HepG2 (cell line): ENCODE results near the gene CAD. TPM values are rescaled to one million over a fixed set of nuclear protein-coding genes. Genes with fewer than 3 reads are reported as not detected.

Experiments
- ATAC-seq: fragments of 200-7000 bp; cut with Tn5 transposase; 3 replicates; pipeline ENCODE4 v1.9.1; 2020; ENCODE audit warnings: mild to moderate bottlenecking, moderate library complexity
- BruUV-seq: library from RNA; stranded (reverse); fragments of 400-500 nt; replicated peaks from 2 replicates; lab custom pipeline; 2021; lab: Mats Ljungman, UMichigan
- CTCF ChIA-PET: fragments of 300-600 bp; formaldehyde crosslinking; extraction: SDS; loops from one replicate; lab custom pipeline; 2021; ENCODE audit warnings: low total read pairs, inconsistent platforms, low intra/inter-chr PET ratio; lab: Yijun Ruan, JAX
- POLR2A ChIA-PET: fragments of 350-600 bp; sonication (Branson Sonifier 250); formaldehyde crosslinking; loops from one replicate; lab custom pipeline; 2020; ENCODE audit warnings: antibody characterized with exemption, inconsistent platforms; lab: Yijun Ruan, JAX
- DNase-seq: peaks from one replicate; pipeline ENCODE4 v3.0.0-alpha.2; 2015; ENCODE audit warnings: low spot score
- FAIRE-seq: peaks from 3 replicates; lab custom pipeline; 2011; peaks lifted over from hg19 to GRCh38; lab: Jason Lieb, UNC
- H2AFZ ChIP-seq: one replicate; pipeline ENCODE4 v1.6.1; 2011; ENCODE audit warnings: low read length, inconsistent platforms
- H3K27ac ChIP-seq: fragments of 300-600 bp; 3 replicates; pipeline ENCODE4 v1.8.0; 2011; ENCODE audit warnings: mixed run types, mild to moderate bottlenecking, mixed read lengths, low read length, inconsistent platforms; ENCODE audit not compliant: insufficient read depth; ENCODE audit errors: extremely low read length
- H3K27me3 ChIP-seq, 2 experiments: fragments of 200-600 bp in 1 of 2; 2 replicates in 1 of 2; 3 replicates in 1 of 2; pipeline versions ENCODE4 v1.6.0 to v1.8.0; 2011; ENCODE audit warnings: low read length in 2 of 2, mild to moderate bottlenecking in 2 of 2, moderate library complexity in 2 of 2, inconsistent platforms in 1 of 2; ENCODE audit not compliant: insufficient read depth in 2 of 2, control insufficient read depth in 1 of 2
- H3K36me3 ChIP-seq, 2 experiments: fragments of 200-600 bp in 1 of 2; replicated peaks in 1 of 2; 2 replicates in 1 of 2; 3 replicates in 1 of 2; pipeline versions ENCODE4 v1.5.1 to v1.8.0; 2011; ENCODE audit warnings: low read length in 2 of 2, inconsistent platforms in 1 of 2; ENCODE audit not compliant: insufficient read depth in 2 of 2, control insufficient read depth in 1 of 2
- H3K4me1 ChIP-seq: 2 replicates; pipeline ENCODE4 v1.5.1; 2012; ENCODE audit warnings: low read length, inconsistent platforms; ENCODE audit not compliant: insufficient read depth
- H3K4me2 ChIP-seq: 2 replicates; pipeline ENCODE4 v1.6.0; 2011; ENCODE audit warnings: low read depth, low read length, inconsistent platforms
- H3K4me3 ChIP-seq, 3 experiments: fragments of 200-600 bp in 1 of 3; sonication (generic), shearing (Covaris generic) in 1 of 3; replicated peaks in 1 of 3; 2 replicates each; pipeline ENCODE4 v1.5.1; 2011 to 2016; ENCODE audit warnings: low read length in 3 of 3, inconsistent platforms in 2 of 3, low read depth in 2 of 3, mild to moderate bottlenecking in 2 of 3, control low read depth in 1 of 3, mixed read lengths in 1 of 3; ENCODE audit not compliant: insufficient read depth in 1 of 3
- H3K79me2 ChIP-seq: one replicate; pipeline ENCODE4 v1.6.1; 2011; ENCODE audit warnings: low read length, inconsistent platforms; ENCODE audit not compliant: insufficient read depth
- H3K9ac ChIP-seq: 2 replicates; pipeline ENCODE4 v1.6.0; 2011; ENCODE audit warnings: mild to moderate bottlenecking, low read depth, low read length, inconsistent platforms; ENCODE audit not compliant: insufficient read depth
- H3K9me3 ChIP-seq: 2 replicates; pipeline ENCODE4 v1.5.1; 2012; ENCODE audit warnings: mild to moderate bottlenecking, low read length
- H4K20me1 ChIP-seq: 2 replicates; pipeline ENCODE4 v1.6.0; 2011; ENCODE audit warnings: inconsistent platforms, mild to moderate bottlenecking, low read length, moderate library complexity; ENCODE audit not compliant: insufficient read depth
- EED ChIP-seq: sonication (generic); formaldehyde crosslinking; IDR thresholded peaks from 2 replicates; pipeline ENCODE4 v1.5.0; 2020; ENCODE audit warnings: mild to moderate bottlenecking, missing genetic modification reagents
- FOXP1 ChIP-seq, 2 experiments: fragments of 450-650 bp in 1 of 2; IDR thresholded peaks; 2 replicates each; pipeline ENCODE4 v1.6.1; 2017 to 2018; ENCODE audit warnings: antibody characterized with exemption in 1 of 2
- HMG20A ChIP-seq: IDR thresholded peaks from 2 replicates; pipeline ENCODE4 v1.6.1; 2016; ENCODE audit warnings: borderline replicate concordance
- HNF4G ChIP-seq, 2 experiments: sonication (generic) in 1 of 2; formaldehyde crosslinking in 1 of 2; IDR thresholded peaks; 2 replicates each; pipeline versions ENCODE4 v1.4.0 to v1.6.1; 2011 to 2020; ENCODE audit warnings: borderline replicate concordance in 2 of 2, low read depth in 2 of 2, mild to moderate bottlenecking in 2 of 2, low read length in 1 of 2, missing genetic modification reagents in 1 of 2, moderate library complexity in 1 of 2
- LCORL ChIP-seq, 2 experiments: fragments of 450-650 bp in 1 of 2; sonication (generic) in 1 of 2; formaldehyde crosslinking in 1 of 2; IDR thresholded peaks; 2 replicates each; pipeline versions ENCODE4 v1.5.0 to v1.6.1; 2017 to 2020; ENCODE audit warnings: antibody characterized with exemption in 1 of 2, missing genetic modification reagents in 1 of 2
- NFE2L2 ChIP-seq: fragments of 150-350 bp; IDR thresholded peaks from 2 replicates; pipeline ENCODE4 v1.6.1; 2014; ENCODE audit warnings: low read length
- PHF21A ChIP-seq: sonication (generic); formaldehyde crosslinking; IDR thresholded peaks from 2 replicates; pipeline ENCODE4 v1.5.0; 2020; ENCODE audit warnings: mild to moderate bottlenecking, missing genetic modification reagents
- POGZ ChIP-seq: sonication (generic); formaldehyde crosslinking; IDR thresholded peaks from 2 replicates; pipeline ENCODE4 v1.4.0; 2020; ENCODE audit warnings: mild to moderate bottlenecking, missing genetic modification reagents
- RXRA ChIP-seq: sonication (generic); formaldehyde crosslinking; IDR thresholded peaks from 2 replicates; pipeline ENCODE4 v1.5.1; 2020; ENCODE audit warnings: missing genetic modification reagents
- TCF7 ChIP-seq: sonication (generic); IDR thresholded peaks from 2 replicates; pipeline ENCODE4 v1.6.1; 2016; ENCODE audit warnings: antibody characterized with exemption, low read depth
- THRA ChIP-seq: sonication (generic); formaldehyde crosslinking; IDR thresholded peaks from 2 replicates; pipeline ENCODE4 v1.4.0; 2020; ENCODE audit warnings: missing genetic modification reagents, borderline replicate concordance
- ZNF770 ChIP-seq: sonication (generic); formaldehyde crosslinking; IDR thresholded peaks from 2 replicates; pipeline ENCODE4 v1.5.0; 2020; ENCODE audit warnings: mild to moderate bottlenecking, missing genetic modification reagents
- ZNF816 ChIP-seq: sonication (generic); formaldehyde crosslinking; IDR thresholded peaks from 2 replicates; pipeline ENCODE4 v1.8.0; 2022; ENCODE audit warnings: missing genetic modification reagents, mild to moderate bottlenecking, borderline replicate concordance
- WGBS: methylation state at CpG from one replicate; pipeline ENCODE4 v1.1.6; 2017; ENCODE audit warnings: low lambda C conversion rate; 5-methylcytosine and 5-hydroxymethylcytosine counted together
- in situ Hi-C: cut with HindIII; loops from 2 replicates; pipeline ENCODE4 v1.10.0; 2017; ENCODE audit warnings: low pct_unique_long_range_greater_than_20kb; ENCODE audit not compliant: extremely low pct_ligation_motif_present
- intact Hi-C: fragments of 100-400 bp; cut with micrococcal nuclease; formaldehyde crosslinking; loops from one replicate; pipeline ENCODE4 v1.10.0; 2022; ENCODE audit not compliant: unreplicated experiment
- polyA plus RNA-seq, 8 experiments: library from polyadenylated mRNA; depleted of rRNA in 3 of 8; stranded (reverse) in 7 of 8; unstranded in 1 of 8; fragments of >200 nt; fragmentation: Illumina TruSeq in 4 of 8; extraction: Trizol in 4 of 8; gene quantifications; 2 replicates each; pipeline versions ENCODE4 v1.2.1 to v1.2.3, GENCODE V29; 2011 to 2016; ENCODE audit warnings: low read depth in 4 of 8, missing spikeins in 1 of 8, mixed read lengths in 1 of 8; ENCODE audit not compliant: insufficient read depth in 1 of 8
- total RNA-seq, 5 experiments: library from RNA; depleted of rRNA; stranded (reverse); fragments of >200 nt; fragmentation: Illumina TruSeq; extraction: Trizol; gene quantifications; 2 replicates each; pipeline ENCODE4 v1.2.3, GENCODE V29; 2016; ENCODE audit warnings: low read depth in 1 of 5

The CAD gene
- total and polyA plus RNA-seq, 2 of the 13 experiments (the other 11 are each of a cell fraction or from before 2014, with no cell fraction given), result 21.7 to 37.0 TPM

- H3K4me1 ChIP-seq, result peaks cover 100% of the 10 kb centered on the region
- H3K4me2 ChIP-seq, result peak overlapping the region; percentile 55
- 97% methylated on average over 3 of the region's 3 CpGs for WGBS
- H3K9ac ChIP-seq, result peak overlapping the region; percentile 71
- ATAC-seq, result no peak
- no peak for DNase-seq
- in situ Hi-C loops, result no loop called here
- TF ChIP-seq ZNF770 (CRISPR knock-in tag) (peak; percentile 95), EED (CRISPR knock-in tag) (no peak), ZNF816 (peak; percentile 55; the same call in 1 of the 2 replicates)
- BruUV-seq, result no TSS peak
- no peak overlapping the region for H3K4me3 ChIP-seq
- ChIA-PET CTCF (no interaction called here), POLR2A (interaction anchor here (0.7 to 3.8 kb wide), 7 partner anchors 8 to 91 kb away, joined by 3 to 19 read pairs (median 5); partner anchors contain the start of genes ABHD1, KHK and PREB)
- no peaks in the 10 kb centered on the region for H3K9me3 ChIP-seq
- H2AFZ ChIP-seq, result no peak overlapping the region
- no peak for FAIRE-seq
- H3K36me3 ChIP-seq, result no peaks in the 10 kb centered on the region; a peak in 1 of 5 replicates
- no peaks in the 10 kb centered on the region for H4K20me1 ChIP-seq
- intact Hi-C loops, result no loop called here
- H3K27ac ChIP-seq, result peak overlapping the region; percentile 94
- H3K79me2 ChIP-seq, result no peaks in the 10 kb centered on the region
- H3K27me3 ChIP-seq, result no peaks in the 10 kb centered on the region
Observed at GRCh38 chr2:27178469-27178868, 38.7 kb upstream of the CAD start.

- Histone ChIP-seq H3K4me1 (peaks cover 100% of the 10 kb centered on the region), H3K4me2 (peak overlapping the region; percentile 45), H3K9ac (peak overlapping the region; percentile 71), H3K4me3 (no peak overlapping the region; a peak in 1 of 6 replicates), H3K9me3 (no peaks in the 10 kb centered on the region), H2AFZ (no peak overlapping the region), H3K79me2 (no peaks in the 10 kb centered on the region), H3K27me3 (no peaks in the 10 kb centered on the region), H3K27ac (peak overlapping the region; percentile 94), H3K36me3 (no peaks in the 10 kb centered on the region; a peak in 1 of 5 replicates), H4K20me1 (no peaks in the 10 kb centered on the region)
- in situ Hi-C loops (no loop called here), intact Hi-C loops (no loop called here)
- ChIA-PET CTCF (no interaction called here), POLR2A (interaction anchor here (1.2 kb wide), 1 partner anchor 32 kb away, joined by 5 read pairs; the partner anchor contains the start of genes ATRAID and SLC5A6)
- FAIRE-seq (peak; percentile 37), ATAC-seq (no peak), DNase-seq (peak; percentile 46)
- BruUV-seq, result no TSS peak
- WGBS, result 11% methylated on average over 3 of the region's 3 CpGs
- no peak for TF ChIP-seq LCORL (IDR thresholded peaks at IDR 0.05)
- no peak for TF ChIP-seq LCORL (CRISPR knock-in tag; IDR thresholded peaks at IDR 0.05)
- peak; percentile 88; the same call in 1 of the 2 replicates for TF ChIP-seq THRA (CRISPR knock-in tag)
- TF ChIP-seq RXRA, result peak; percentile 67; the same call in 1 of the 2 replicates
- TF ChIP-seq NFE2L2, result 0 out of 2 replicates have a peak, but pooled peaks have one; percentile 21
- no peak for TF ChIP-seq HNF4G (IDR thresholded peaks at IDR 0.05; ENCODE audit: borderline replicate concordance, low read depth, low read length)
- TF ChIP-seq HNF4G (CRISPR knock-in tag; IDR thresholded peaks at IDR 0.05; ENCODE audit: borderline replicate concordance, low read depth), result 0 out of 2 replicates have a peak, but pooled peaks have one; percentile 21
- TF ChIP-seq FOXP1 (IDR thresholded peaks at IDR 0.05), result no peak
- peak; percentile 57; the same call in 1 of the 2 replicates for TF ChIP-seq FOXP1 (CRISPR knock-in tag; IDR thresholded peaks at IDR 0.05)
- TF ChIP-seq TCF7, result no peak
- TF ChIP-seq POGZ (CRISPR knock-in tag), result 0 out of 2 replicates have a peak, but pooled peaks have one; percentile 16
- TF ChIP-seq HMG20A (CRISPR knock-in tag), result peak; percentile 26; the same call in 1 of the 2 replicates
- 0 out of 2 replicates have a peak, but pooled peaks have one; percentile 4 for TF ChIP-seq PHF21A (CRISPR knock-in tag)
Observed at GRCh38 chr2:27179344-27180000, 37.7 kb upstream of the CAD start.
